Psoas muscle (tissue), 8 donors: Measurements from ENCODE around the gene CATSPER1. TPM values are rescaled to one million over a fixed set of nuclear protein-coding genes. Genes with fewer than 3 reads are reported as not detected.

Experiments used
- ATAC-seq, 4 donors: fragments of 200-7000 bp; cut with Tn5 transposase; one replicate each; pipeline ENCODE4 v1.9.1; 2020; ENCODE audit warnings: moderate library complexity in 3 of 4, mild to moderate bottlenecking in 2 of 4
- DNase-seq, 2 donors: peaks; one replicate each; pipeline ENCODE4 v3.0.0-alpha.2; 2020
- H3K27ac ChIP-seq: fragments of 200-600 bp; one replicate; pipeline ENCODE4 v1.8.0; 2022
- H3K27me3 ChIP-seq, 3 donors: fragments of 200-600 bp in 1 of 3; one replicate each; pipeline versions ENCODE4 v1.6.1 to v1.8.0; 2013 to 2022; ENCODE audit warnings: low read length in 2 of 3, mild to moderate bottlenecking in 2 of 3, moderate library complexity in 1 of 3; ENCODE audit not compliant: insufficient read depth in 3 of 3
- H3K36me3 ChIP-seq, 2 donors: fragments of 200-600 bp in 1 of 2; one replicate each; pipeline versions ENCODE4 v1.6.1 to v1.8.0; 2013 to 2022; ENCODE audit warnings: low read depth in 1 of 2, mild to moderate bottlenecking in 1 of 2, moderate library complexity in 1 of 2; ENCODE audit not compliant: insufficient read depth in 1 of 2
- H3K4me1 ChIP-seq: fragments of 200-600 bp; one replicate; pipeline ENCODE4 v1.8.0; 2022
- H3K4me3 ChIP-seq: fragments of 200-600 bp; one replicate; pipeline ENCODE4 v1.8.0; 2022; ENCODE audit warnings: mild to moderate bottlenecking
- H3K9me3 ChIP-seq: fragments of 200-600 bp; one replicate; pipeline ENCODE4 v1.8.0; 2022
- WGBS, 3 donors: extraction: QIAGEN DNeasy Blood & Tissue Kit; methylation state at CpG; one replicate each; pipeline versions ENCODE4 v1.1.6 to v1.1.7; 2013; 5-methylcytosine and 5-hydroxymethylcytosine counted together
- intact Hi-C, 2 donors: fragments of 100-400 bp; cut with DNase I; formaldehyde crosslinking; loops; one replicate each; pipeline versions ENCODE4 v1.11.0 to v1.14.2; 2022
- polyA plus RNA-seq, 3 donors: library from polyadenylated mRNA; stranded (reverse); fragments of 200-250 nt; gene quantifications; one replicate each; pipeline ENCODE4 v1.2.3, GENCODE V29; 2013
- total RNA-seq, 4 donors: library from RNA; stranded (reverse); fragmentation: NEBNext Ultra II Directional in 2 of 4; extraction: Animal tissue kit (Norgen Biotek cat#: 25700) in 2 of 4; gene quantifications; one replicate each; pipeline versions ENCODE4 v1.2.1 to v1.2.4, GENCODE V29; 2021 to 2023
- TF ChIP-seq, protein P1 (sequence below): fragments of 200-600 bp; IDR thresholded peaks from one replicate; pipeline ENCODE4 v1.8.0; 2022; ENCODE audit warnings: antibody characterized with exemption
- donor health status: healthy with polysubstance abuse.
- donor health status: DM: no; HTN: no; CAD: no; lungs with moderate emphysema.
- donor health status: Bipolar disorder and iron deficiency.
- donor health status: healthy.
- donor health status: DM: yes; HTN: yes; CAD: no.
- donor health status: DM: no; HTN: no; CAD: no.
- donor health status: DM: no; HTN: no; CAD: no.
- donor health status: DM: yes; HTN: yes; CAD: no.

The CATSPER1 gene
- total and polyA plus RNA-seq, 7 donors = 0.01 to 0.55 TPM; not detected in 5

DNA sequence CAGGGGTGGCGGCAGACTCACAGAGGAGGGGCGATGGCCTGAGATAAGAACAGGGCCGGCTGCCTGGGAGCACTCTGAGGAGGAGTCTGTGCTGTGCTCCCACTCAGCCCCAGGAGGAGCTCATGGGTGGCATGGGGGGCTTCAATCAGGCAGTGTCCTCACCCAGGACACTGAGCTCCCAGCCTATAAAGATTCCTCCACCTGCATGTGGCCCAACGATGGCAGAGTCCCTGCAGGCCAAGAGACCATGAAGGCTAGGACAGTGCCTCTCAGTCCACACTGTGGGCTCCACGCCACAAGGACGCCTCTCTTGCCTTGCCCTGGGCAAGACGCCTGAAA, 12.5 kb downstream of the CATSPER1 start:
- no peak overlapping the region for H3K27ac ChIP-seq
- no peak for DNase-seq
- TF ChIP-seq, protein P1, sequence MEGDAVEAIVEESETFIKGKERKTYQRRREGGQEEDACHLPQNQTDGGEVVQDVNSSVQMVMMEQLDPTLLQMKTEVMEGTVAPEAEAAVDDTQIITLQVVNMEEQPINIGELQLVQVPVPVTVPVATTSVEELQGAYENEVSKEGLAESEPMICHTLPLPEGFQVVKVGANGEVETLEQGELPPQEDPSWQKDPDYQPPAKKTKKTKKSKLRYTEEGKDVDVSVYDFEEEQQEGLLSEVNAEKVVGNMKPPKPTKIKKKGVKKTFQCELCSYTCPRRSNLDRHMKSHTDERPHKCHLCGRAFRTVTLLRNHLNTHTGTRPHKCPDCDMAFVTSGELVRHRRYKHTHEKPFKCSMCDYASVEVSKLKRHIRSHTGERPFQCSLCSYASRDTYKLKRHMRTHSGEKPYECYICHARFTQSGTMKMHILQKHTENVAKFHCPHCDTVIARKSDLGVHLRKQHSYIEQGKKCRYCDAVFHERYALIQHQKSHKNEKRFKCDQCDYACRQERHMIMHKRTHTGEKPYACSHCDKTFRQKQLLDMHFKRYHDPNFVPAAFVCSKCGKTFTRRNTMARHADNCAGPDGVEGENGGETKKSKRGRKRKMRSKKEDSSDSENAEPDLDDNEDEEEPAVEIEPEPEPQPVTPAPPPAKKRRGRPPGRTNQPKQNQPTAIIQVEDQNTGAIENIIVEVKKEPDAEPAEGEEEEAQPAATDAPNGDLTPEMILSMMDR = no peak
- peaks cover 21% of the 10 kb centered on the region for H3K4me1 ChIP-seq
- H3K4me3 ChIP-seq = no peak overlapping the region
- WGBS, 3 donors = 73 to 79% (median 78%) methylated on average over 7 of the region's 7 CpGs
- no peaks in the 10 kb centered on the region for H3K9me3 ChIP-seq
- intact Hi-C loops = no loop called here
- H3K27me3 ChIP-seq = peaks cover 0 to 7% (median 5%) of the 10 kb centered on the region in 3 donors
- H3K36me3 ChIP-seq = no peaks in the 10 kb centered on the region
- no peak for ATAC-seq

GRCh38 chr11:66012946-66013761, 13.1 kb downstream of the CATSPER1 start:
- H3K4me1 ChIP-seq = peaks cover 21% of the 10 kb centered on the region
- H3K36me3 ChIP-seq = no peaks in the 10 kb centered on the region
- H3K4me3 ChIP-seq = no peak overlapping the region
- WGBS, 3 donors = 63 to 66% (median 63%) methylated on average over 12 of the region's 12 CpGs
- H3K27ac ChIP-seq = no peak overlapping the region
- TF ChIP-seq, protein P1 = no peak
- intact Hi-C loops = no loop called here
- ATAC-seq (no peak), DNase-seq (no peak)
- peaks cover 0 to 7% (median 5%) of the 10 kb centered on the region in 3 donors for H3K27me3 ChIP-seq
- no peaks in the 10 kb centered on the region for H3K9me3 ChIP-seq

- Histone ChIP-seq H3K27ac (no peak overlapping the region), H3K36me3 (no peaks in the 10 kb centered on the region), H3K4me1 (peaks cover 22% of the 10 kb centered on the region), H3K9me3 (no peaks in the 10 kb centered on the region), H3K27me3 (peaks cover 0 to 7% (median 5%) of the 10 kb centered on the region in 3 donors), H3K4me3 (peak overlapping the region; percentile 49)
- ATAC-seq (no peak), DNase-seq (no peak)
- intact Hi-C loops = no loop called here
- WGBS, 3 donors = 44 to 52% (median 50%) methylated on average over 11 to 12 of the region's 12 CpGs
- TF ChIP-seq, protein P1 = no peak
Measured at GRCh38 chr11:66012371-66012945, 13.8 kb downstream of the CATSPER1 start.

DNA sequence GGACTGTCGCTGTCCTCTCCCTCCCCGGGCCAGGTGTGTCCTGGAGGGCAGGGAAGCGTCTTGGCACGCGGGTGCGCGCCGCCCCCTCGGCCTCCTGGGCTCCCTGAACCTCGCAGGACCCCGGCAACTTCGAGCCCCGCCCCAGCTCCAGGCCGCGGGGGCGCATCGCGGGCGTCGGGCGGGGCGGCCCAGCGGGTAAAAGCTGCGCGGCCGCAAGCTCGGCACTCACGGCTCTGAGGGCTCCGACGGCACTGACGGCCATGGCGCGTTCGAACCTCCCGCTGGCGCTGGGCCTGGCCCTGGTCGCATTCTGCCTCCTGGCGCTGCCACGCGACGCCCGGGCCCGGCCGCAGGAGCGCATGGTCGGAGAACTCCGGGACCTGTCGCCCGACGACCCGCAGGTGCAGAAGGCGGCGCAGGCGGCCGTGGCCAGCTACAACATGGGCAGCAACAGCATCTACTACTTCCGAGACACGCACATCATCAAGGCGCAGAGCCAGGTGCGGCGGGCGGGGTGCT, 14.4 kb downstream of the CATSPER1 start, which contains the start of gene CST6:
Gene CST6, plus strand, starts transcription at position 224 of the 519 bp plus-strand sequence. Its CDS starts 37 bp downstream, at position 261.
- no peak within 1 kb of the TSS for H3K27ac ChIP-seq
- WGBS, 3 donors = 5 to 11% (median 7%) methylated on average over 45 to 61 of the region's 61 CpGs
- no peak for ATAC-seq
- DNase-seq = no peak
- H3K4me1 ChIP-seq = peaks cover 28% of the 10 kb centered on the region
- TF ChIP-seq, protein P1 = no peak
- H3K36me3 ChIP-seq = no peaks in the 10 kb centered on the region
- no peaks in the 10 kb centered on the region for H3K9me3 ChIP-seq
- H3K4me3 ChIP-seq = peak within 1 kb of the TSS; percentile 49
- peaks cover 0 to 7% (median 5%) of the 10 kb centered on the region in 3 donors for H3K27me3 ChIP-seq
- intact Hi-C loops = no loop called here
